Measurements from ENCODE around the gene PTH1R. TPM values are rescaled to one million over a fixed set of nuclear protein-coding genes. Genes with fewer than 3 reads are reported as not detected.

Gene PTH1R
- total RNA-seq, 1 donor from 2014 or later, result 16.3 TPM

DNA sequence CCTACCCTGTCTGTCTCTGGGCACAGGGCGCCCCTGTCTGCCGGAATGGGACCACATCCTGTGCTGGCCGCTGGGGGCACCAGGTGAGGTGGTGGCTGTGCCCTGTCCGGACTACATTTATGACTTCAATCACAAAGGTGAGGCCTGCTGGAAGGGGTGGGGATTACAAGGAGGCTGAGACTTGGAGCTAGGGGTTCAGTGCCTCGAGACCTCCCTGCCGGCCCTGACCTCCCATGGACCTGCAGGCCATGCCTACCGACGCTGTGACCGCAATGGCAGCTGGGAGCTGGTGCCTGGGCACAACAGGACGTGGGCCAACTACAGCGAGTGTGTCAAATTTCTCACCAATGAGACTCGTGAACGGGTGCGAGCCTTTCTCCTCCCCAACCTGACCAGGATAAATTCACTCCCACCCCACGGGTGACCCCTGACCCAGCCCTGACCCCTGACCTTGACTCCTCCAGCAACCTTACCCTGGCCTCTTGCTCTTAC, 20.4 kb downstream of the PTH1R start:
- DNase-seq (ENCODE audit: low spot score), result no peak

DNA sequence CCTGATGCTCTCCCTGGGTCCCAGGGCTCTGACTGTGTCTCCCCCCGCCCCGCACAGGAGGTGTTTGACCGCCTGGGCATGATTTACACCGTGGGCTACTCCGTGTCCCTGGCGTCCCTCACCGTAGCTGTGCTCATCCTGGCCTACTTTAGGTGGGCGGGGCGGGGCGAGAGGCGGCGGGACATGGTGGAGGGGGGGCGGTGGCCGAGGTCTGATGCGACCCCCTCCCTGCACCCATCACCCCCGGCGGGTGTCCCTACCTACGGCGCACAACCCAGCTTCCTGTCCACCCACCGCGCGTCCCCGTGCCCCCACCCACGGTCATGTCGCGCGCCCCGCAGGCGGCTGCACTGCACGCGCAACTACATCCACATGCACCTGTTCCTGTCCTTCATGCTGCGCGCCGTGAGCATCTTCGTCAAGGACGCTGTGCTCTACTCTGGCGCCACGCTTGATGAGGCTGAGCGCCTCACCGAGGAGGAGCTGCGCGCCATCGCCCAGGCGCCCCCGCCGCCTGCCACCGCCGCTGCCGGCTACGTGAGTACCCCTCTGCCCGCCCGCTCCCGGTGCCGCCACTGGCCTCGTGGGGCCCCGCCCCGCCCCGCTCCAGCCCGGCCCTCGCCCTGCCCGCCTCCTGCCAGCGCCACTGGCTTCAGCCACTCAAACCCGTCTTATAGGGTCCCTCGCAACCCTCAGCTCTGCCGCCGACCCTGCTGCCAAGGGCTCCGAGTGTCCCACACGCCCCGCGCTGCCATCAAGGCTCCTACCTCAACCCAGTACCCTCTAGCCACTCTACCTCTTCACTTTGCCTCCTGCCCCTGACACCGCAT, 21.0 kb downstream of the PTH1R start:
- no peak for DNase-seq (ENCODE audit: low spot score)

DNA sequence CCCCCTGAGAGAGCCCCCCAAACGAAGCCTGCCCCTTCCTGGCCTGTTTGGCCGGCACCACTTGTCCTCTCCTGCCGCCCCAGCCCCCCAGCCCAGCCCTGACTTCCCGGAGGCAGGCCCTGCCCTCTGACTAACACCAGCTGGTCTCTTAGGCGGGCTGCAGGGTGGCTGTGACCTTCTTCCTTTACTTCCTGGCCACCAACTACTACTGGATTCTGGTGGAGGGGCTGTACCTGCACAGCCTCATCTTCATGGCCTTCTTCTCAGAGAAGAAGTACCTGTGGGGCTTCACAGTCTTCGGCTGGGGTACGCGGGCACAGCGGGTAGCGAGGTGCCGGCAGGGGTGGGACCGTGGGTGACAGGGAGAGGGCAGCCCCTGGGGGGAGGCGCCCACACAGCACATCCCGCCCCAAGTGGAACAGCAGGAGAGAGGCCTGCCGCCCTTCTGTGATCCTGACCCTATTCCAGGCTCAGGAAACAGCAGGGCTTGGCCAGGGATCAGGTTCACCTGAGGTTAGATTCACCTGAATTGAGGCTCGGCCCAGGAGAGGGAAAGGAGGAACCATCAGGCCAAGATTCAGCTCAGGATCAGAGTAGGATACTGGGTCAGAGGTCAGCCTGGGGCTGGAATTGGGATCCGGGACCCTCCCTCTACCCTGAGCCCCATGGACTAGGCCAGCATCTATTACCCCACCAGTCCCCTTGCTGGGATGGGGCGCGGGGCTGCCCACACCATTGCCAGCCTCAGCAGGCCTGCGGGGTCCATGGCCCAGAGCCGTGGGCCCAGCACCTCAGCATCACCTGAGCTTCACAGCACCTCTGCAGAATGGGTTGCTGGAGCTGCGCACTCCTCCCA, 21.9 kb downstream of the PTH1R start:
- DNase-seq (ENCODE audit: low spot score), result no peak

DNA sequence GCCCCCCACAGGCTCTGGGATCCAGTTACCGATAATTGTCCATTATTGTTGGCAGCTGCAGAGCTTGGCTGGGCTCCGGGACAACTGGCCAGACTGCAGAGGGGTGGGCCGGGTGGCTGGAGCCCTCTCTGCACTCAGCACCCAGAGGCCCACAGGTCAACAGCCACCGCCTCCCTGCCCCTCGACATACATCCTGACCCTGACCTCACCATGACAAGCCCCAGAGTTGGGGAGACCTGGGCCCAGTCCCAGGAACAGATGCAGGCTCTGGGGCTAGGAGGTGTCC, 22.4 kb downstream of the PTH1R start:
- DNase-seq (ENCODE audit: low spot score), result no peak

DNA sequence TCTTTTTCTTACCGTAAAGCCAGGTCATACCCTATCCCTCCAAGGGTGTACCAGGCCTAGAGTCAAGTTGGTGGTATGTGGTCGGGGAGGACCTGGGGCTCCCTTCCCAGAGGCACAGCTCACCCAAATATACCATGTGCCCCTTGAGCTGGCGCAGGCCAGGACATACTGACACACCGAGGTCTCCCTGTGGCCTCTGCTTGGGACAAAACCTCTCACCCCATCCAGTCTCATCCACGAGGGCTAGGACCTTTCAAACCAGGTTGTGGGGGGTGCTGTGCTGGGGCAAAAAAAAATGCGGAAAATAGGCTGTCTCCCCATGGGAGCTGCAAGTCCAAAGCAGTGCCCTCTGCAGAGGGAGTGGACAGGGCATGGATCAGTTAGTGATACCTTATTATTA, 22.8 kb downstream of the PTH1R start:
- no peak for DNase-seq (ENCODE audit: low spot score)

DNA sequence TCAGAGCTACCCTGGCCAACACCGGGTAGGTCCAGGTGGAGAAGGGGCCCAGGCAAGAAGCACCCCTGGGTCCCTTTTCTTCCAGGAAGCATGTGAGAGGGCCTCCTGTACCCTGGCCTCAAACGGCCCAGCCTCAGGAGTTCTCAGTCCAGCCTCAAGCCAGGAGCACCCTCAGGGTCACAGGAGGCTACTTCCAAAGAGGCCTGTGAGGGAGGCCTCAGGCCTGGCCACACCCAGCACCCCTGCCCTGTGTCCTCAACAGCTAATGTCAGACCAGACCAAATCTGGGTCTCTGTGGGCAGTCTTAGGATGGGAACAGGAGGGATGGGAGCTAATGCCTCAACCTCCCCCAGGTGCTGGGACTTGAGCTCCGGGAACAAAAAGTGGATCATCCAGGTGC, 23.5 kb downstream of the PTH1R start:
- DNase-seq (ENCODE audit: low spot score), result no peak

DNA sequence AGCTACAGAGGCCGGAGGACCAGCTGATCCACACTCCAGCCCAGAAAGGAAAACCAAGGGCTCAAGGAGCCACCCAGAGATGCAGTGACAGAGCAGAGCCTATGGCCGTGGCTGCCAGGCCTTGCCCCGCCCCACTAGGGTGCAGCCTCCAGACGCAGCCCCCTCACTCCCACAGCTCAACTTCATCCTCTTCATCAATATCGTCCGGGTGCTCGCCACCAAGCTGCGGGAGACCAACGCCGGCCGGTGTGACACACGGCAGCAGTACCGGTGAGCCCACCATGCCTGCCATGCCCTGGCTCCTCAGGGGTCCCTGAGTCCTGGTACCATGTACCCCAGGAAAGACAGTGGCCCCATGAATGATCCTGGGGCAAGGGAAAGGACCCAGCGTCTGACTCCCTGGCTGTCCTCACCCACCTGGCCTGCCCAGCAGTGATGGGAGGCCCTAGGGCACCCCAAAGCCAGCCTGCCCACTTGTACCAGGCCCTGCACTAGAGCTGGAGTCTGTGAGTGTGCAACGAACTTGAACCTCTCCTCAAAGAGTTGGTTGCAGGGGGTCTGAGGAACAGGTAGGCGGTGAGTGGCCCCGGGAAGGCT, 24.2 kb downstream of the PTH1R start:
- no peak for DNase-seq (ENCODE audit: low spot score)

DNA sequence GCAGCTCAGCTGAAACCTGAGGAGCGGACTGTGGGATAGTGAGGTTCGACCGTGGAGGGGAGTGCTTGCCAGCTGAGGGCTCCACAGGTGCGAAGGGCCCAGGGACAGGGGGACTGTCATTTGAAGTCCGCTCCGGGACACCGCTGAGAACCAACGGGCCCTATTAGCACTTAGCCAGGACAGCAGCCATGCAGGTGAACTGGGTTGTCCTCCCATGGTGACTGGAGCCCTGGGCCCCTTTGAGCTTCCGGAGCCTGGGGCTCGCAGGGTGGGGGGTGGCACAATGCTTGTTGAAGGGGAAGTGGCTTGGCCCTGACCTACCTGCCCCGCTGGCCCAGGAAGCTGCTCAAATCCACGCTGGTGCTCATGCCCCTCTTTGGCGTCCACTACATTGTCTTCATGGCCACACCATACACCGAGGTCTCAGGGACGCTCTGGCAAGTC, 24.7 kb downstream of the PTH1R start:
- DNase-seq (ENCODE audit: low spot score), result no peak

DNA sequence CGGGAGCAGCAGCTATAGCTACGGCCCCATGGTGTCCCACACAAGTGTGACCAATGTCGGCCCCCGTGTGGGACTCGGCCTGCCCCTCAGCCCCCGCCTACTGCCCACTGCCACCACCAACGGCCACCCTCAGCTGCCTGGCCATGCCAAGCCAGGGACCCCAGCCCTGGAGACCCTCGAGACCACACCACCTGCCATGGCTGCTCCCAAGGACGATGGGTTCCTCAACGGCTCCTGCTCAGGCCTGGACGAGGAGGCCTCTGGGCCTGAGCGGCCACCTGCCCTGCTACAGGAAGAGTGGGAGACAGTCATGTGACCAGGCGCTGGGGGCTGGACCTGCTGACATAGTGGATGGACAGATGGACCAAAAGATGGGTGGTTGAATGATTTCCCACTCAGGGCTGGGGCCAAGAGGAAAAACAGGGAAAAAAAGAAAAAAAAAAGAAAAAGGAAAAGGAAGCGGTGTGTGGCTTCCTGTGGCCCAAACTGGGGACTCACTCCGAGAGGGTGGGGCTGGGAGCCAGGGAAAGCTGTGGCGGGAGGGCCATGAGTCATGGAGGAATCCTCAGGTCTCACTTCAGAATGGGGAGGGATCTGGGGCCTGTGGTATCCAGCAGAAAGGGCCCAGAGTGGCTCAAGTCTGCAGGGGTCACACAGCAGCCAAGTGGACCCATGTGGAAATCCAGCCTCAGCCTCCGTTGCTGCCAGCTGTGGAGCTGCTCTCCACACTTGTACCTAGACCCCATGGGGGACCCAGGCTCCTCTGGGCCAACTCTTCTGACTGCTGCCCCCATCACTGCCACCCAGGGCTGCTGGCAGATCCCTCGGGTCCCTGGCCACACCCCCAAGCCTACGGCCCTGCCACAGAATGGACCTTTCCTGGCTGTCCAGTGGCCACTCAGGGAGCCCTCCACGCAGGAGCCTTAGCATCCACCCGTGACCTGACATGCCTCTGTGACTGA, 26.1 kb downstream of the PTH1R start:
- no peak for DNase-seq (ENCODE audit: low spot score)

DNA sequence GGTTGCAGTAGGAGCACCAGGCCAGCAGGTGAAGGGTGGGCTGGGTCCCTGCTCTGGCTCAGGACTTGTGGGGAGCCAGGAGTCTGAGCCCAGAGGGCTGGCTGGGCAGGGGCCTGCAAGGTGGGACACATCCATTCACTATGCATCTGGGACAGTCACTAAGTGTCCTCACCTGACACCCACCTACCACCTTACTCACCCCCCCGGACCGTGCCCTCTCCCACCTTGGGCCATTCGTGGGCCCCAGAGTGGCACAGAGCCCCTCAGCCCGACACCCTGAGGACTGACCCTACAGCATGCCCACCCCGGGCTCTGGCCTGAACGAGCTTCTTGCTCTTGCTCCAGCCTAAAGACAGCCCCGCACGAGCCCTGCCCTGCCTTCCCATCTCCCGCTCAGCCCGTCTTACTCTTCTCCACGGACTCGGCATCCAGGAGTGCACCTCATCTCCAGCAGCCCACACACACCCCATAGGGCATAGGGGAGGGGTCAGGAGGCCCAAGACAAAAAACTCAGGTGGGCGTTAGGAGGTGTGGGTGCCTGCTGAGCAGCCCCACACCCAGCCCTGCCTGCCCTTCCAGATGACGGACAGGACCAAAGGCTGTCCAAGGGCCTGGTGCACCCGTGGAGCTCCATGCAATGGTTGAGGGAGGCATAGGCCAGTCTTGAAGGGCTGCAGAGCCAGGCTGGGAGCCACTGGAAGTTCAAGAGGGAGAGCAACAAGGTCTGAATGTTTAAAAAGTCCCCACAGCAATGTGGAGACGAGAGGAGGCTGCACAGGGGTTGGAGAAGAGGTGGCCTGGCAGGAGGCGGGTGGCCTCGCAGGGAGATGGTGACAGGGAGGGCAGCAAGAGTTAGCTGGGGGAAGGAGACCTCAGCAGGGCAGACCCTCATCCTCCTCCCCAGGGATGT, 27.0 kb downstream of the PTH1R start:
- DNase-seq (ENCODE audit: low spot score), result no peak

DNA sequence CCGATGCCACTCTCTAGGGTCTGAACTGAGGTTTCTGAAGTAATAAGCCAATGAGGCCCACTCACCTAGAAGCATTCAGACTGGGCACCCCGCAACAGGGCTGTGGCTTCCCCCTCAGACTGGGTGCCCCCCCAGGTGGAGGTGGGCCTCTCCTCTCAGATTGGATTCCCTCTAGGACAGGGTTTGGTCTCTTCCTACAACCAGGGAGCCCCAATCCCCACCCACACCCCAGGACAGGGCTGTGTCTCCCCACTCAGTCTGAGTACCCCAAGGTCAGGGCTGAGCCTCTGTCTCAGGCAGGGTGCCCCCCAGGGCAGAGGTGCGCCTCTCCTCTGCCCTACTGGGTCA, 27.7 kb downstream of the PTH1R start:
- no peak for DNase-seq (ENCODE audit: low spot score)

DNA sequence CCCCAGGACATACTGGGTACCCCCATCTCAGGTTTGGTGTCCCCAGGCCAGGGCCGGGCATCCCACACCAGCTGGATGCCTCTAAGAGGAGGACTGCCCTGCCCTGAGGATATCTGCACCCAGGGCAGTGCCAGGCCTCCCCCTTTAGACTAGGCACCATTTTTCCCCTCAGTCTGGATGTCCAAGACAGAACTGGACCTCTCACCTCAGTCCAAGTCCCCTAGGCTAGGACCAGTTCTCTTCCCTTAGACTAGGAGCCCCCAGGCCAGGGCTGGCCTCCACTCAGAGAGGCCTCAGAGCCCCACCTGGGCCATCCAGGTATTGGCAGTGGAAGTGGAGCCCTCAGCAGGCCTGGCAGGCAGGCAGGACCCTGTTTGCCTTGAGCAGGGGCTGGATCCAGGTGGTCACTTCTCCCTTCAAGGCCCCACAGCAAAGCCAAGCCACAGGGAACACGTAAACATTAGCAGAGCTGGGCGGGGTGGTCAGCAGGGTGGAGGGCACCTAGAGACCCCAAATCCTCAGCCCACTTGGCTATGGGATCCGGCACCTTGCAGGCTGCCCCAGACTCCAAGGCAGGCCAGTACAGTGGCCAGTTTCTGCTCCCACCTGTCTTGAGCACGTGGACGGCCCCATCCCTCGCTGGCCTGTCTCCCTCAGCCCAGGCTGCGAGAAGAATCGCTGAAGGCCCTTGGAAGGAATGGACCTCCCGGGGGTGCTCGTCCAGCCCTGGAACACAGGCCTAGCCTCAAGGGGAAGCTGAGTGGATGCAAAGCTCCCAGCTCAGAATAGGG, 28.3 kb downstream of the PTH1R start:
- no peak for DNase-seq (ENCODE audit: low spot score)

DNA sequence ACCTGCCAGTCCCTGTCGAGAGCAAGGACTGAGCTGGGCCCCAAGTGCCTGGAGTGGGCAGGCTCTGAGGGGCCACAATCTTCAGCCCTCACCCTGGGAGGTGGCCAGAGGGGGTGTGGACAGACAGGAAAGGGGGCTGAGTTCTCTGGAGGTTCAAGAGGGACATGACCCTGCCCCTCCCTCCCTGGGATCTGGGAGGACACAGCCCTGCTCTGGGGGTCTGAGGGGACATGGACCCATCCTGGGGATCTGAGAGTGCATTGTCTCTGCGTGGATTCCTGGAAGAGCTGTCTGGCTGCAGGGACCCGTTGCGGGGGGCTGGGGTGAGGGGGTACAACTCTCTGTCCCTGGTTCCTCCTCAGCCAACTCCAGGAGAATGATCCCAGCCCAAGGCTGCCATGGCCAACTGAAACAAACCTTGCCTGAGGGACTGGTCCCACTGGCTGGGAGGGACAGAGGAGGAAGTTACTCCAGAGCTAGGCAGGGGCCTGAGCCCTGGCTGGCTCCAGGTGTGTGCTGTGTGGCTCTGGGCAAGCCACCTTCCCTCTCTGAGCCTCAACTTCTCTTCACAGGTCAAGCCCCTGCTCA, 29.0 kb downstream of the PTH1R start:
- DNase-seq (ENCODE audit: low spot score), result peak; percentile 85

DNA sequence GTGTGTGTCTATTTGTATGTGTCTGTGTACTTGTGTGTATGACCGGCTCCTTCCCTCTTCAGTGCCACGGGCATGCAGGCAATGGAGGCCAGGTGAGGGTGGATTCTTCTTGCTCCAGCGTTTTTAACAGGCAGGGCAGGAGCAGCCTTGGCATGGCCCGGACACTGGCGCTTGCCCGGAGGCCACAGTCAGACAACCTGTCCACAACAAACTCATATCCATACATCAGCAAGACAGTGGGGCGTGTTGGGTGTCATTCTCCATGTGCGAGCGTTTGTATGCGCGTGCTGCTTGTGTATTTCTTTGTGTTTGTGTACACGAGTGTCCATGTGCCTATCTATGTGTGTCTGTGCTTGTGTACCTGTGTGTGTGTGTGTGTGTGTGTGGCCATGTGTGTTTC, 29.8 kb downstream of the PTH1R start:
- peak; percentile 74 for DNase-seq (ENCODE audit: low spot score)

DNA sequence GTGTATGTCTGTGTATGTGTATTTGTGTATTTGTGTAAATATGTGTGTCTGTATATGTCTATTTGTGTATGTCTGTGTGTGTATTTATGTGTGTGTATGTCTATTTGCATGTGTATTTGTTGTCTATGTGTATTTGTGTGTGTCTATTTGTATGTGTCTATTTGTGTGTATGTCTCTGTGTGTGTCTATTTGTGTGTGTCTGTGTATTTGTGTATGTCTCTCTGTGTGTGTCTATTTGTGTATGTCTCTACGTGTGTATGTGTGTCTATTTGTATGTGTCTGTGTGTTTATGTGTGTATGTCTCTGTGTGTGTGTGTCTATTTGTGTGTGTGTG, 30.4 kb downstream of the PTH1R start:
- DNase-seq (ENCODE audit: low spot score), result no peak

DNA sequence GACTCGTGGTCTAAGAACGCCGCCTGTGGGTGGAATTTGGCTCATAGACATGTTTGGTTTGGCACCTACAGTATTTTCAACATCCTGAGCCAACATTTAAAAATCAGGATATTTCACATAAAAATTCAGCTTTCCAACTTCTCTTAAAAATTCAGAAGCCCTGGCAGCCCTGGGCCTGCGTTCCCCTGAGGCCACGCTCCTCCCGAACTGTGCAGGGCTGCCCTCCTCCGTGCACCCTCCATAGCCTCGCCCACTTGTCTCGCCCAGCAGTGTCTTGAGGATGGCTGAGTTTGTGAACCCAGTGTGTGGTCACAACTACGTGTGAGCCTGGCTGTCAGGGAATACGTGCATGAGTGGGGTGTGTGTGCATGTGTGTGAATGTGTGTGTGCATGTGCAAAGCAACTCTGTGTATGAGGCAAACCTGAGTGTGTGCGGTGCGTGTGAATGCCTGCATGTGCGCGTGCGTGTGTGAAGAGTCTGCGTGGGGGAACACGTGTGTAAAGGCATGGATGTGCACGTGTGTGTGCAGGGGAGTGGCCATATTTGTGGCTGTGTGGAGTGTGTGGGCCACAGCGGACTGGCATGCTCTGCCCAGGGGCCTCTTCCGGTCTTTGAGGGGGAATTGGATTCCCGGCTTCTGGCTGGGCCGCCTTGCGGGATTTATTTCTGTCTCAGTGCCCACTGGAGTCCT, 30.9 kb downstream of the PTH1R start:
- DNase-seq (ENCODE audit: low spot score), result peak; percentile 83

DNA sequence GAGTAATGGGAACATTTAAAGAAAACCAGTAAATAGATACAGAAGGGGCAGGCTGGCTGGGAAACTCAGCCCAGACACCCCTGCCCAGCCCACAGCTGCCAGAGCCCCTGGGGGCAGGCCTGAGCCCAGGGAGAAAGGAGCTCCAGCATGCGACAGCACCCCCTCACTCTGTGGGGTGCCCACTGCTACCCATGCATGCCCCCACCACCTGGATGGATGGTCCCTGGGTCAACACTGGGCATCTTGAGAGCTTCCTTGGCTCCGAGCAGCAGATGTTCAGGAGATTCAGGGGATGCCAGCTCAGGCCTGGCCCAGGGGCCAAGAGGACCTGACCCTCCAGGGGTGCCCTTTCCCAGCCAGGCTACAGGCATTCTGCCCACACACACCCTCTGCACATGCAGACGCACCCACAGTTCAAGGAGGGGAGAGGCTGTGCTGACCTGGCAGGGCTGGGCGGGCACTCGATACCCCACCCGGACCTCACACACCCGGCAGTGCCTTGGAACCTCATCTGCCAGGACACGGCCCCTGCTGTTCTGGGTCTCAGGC, 31.5 kb downstream of the PTH1R start:
- peak; percentile 81 for DNase-seq (ENCODE audit: low spot score)

Data from mesenteric fat pad (tissue), 1 donor.